Sigmoid colon (tissue), 4 donors: Measurements from ENCODE around the gene YAE1.

Source experiments
- CTCF ChIP-seq, 4 experiments: fragments of 450-650 bp in 3 of 4; fragments of 200-600 bp in 1 of 4; IDR thresholded peaks; one replicate each; pipeline ENCODE4 v1.5.1; 2016 to 2019; ENCODE audit warnings: antibody characterized with exemption in 4 of 4, mild to moderate bottlenecking in 3 of 4, moderate library complexity in 2 of 4
- EP300 ChIP-seq, 4 donors: sonication (generic); formaldehyde crosslinking; IDR thresholded peaks; one replicate each; pipeline ENCODE4 v1.6.1; 2017; ENCODE audit warnings: antibody characterized with exemption in 4 of 4
- POLR2A ChIP-seq, 2 donors: fragments of 450-650 bp; IDR thresholded peaks; one replicate each; pipeline ENCODE4 v1.6.1; 2016; ENCODE audit warnings: antibody characterized with exemption in 2 of 2, mild to moderate bottlenecking in 2 of 2, moderate library complexity in 2 of 2
- POLR2AphosphoS5 ChIP-seq, 4 donors: sonication (generic); formaldehyde crosslinking; IDR thresholded peaks; one replicate each; pipeline ENCODE4 v1.6.1; 2017; ENCODE audit warnings: antibody characterized with exemption in 4 of 4

GRCh38 chr7:39535064-39535463 is 31.1 kb upstream of the YAE1 start:
- TF ChIP-seq CTCF (IDR thresholded peaks at IDR 0.05) (no peak), POLR2AphosphoS5 (IDR thresholded peaks at IDR 0.05) (no peak), POLR2A (IDR thresholded peaks at IDR 0.05) (no peak), EP300 (IDR thresholded peaks at IDR 0.05) (no peak)
